GM12874 (cell line): ENCODE results near the gene ADARB2.

Source experiments
- CTCF ChIP-seq: IDR thresholded peaks from 2 replicates; pipeline ENCODE4 v1.5.1; 2011; ENCODE audit warnings: low read depth, mild to moderate bottlenecking, control low read depth, low read length, moderate library complexity; ENCODE audit not compliant: insufficient read depth

ADARB2 gene

GRCh38 chr10:1213252-1214070, 523.9 kb downstream of the ADARB2 start:
- no peak for TF ChIP-seq CTCF

GRCh38 chr10:1212571-1213141, 524.7 kb downstream of the ADARB2 start:
- no peak for TF ChIP-seq CTCF

- no peak for TF ChIP-seq CTCF
These were observed 525.3 kb downstream of the ADARB2 start for GRCh38 chr10:1211844-1212570.

- no peak for TF ChIP-seq CTCF
These were observed 526.7 kb downstream of the ADARB2 start for GRCh38 chr10:1210667-1211066.

- TF ChIP-seq CTCF: no peak
These were observed 527.9 kb downstream of the ADARB2 start for GRCh38 chr10:1209355-1209979.

- TF ChIP-seq CTCF: no peak
These were observed 528.7 kb downstream of the ADARB2 start for GRCh38 chr10:1208366-1209311.
